PFSK-1 (cell line): ENCODE results near the gene RALGDS.

Source experiments
- FOXP2 ChIP-seq: optimal IDR thresholded peaks from 2 replicates; pipeline ENCODE3; 2011; ENCODE audit warnings: borderline replicate concordance, control low read depth, inconsistent platforms; ENCODE audit not compliant: insufficient read depth; ENCODE audit errors: extremely low read length, extremely low read depth
- POLR2AphosphoS5 ChIP-seq: IDR thresholded peaks from 2 replicates; pipeline ENCODE4 v1.6.1; 2012; ENCODE audit warnings: low read depth, mild to moderate bottlenecking, control low read depth, low read length, moderate library complexity
- SIN3A ChIP-seq: IDR thresholded peaks from 2 replicates; pipeline ENCODE4 v1.6.1; 2012; ENCODE audit warnings: mild to moderate bottlenecking, low read length, moderate library complexity, borderline replicate concordance; ENCODE audit not compliant: insufficient read depth
- TAF1 ChIP-seq: IDR thresholded peaks from 2 replicates; pipeline ENCODE4 v1.6.1; 2012; ENCODE audit warnings: low read length, control low read depth, borderline replicate concordance; ENCODE audit not compliant: insufficient read depth
- TF ChIP-seq, protein P1 (sequence below), 2 experiments: IDR thresholded peaks; 2 replicates each; pipeline versions ENCODE4 v1.6.1 to v1.8.0; 2011 to 2012; ENCODE audit warnings: low read depth in 2 of 2, low read length in 2 of 2, control low read depth in 1 of 2, inconsistent platforms in 1 of 2, mild to moderate bottlenecking in 1 of 2, moderate library complexity in 1 of 2; ENCODE audit not compliant: insufficient read depth in 1 of 2

RALGDS gene

GRCh38 chr9:133075925-133076630, 45.0 kb downstream of the RALGDS start:
- no peak for TF ChIP-seq SIN3A
- TF ChIP-seq, protein P1, sequence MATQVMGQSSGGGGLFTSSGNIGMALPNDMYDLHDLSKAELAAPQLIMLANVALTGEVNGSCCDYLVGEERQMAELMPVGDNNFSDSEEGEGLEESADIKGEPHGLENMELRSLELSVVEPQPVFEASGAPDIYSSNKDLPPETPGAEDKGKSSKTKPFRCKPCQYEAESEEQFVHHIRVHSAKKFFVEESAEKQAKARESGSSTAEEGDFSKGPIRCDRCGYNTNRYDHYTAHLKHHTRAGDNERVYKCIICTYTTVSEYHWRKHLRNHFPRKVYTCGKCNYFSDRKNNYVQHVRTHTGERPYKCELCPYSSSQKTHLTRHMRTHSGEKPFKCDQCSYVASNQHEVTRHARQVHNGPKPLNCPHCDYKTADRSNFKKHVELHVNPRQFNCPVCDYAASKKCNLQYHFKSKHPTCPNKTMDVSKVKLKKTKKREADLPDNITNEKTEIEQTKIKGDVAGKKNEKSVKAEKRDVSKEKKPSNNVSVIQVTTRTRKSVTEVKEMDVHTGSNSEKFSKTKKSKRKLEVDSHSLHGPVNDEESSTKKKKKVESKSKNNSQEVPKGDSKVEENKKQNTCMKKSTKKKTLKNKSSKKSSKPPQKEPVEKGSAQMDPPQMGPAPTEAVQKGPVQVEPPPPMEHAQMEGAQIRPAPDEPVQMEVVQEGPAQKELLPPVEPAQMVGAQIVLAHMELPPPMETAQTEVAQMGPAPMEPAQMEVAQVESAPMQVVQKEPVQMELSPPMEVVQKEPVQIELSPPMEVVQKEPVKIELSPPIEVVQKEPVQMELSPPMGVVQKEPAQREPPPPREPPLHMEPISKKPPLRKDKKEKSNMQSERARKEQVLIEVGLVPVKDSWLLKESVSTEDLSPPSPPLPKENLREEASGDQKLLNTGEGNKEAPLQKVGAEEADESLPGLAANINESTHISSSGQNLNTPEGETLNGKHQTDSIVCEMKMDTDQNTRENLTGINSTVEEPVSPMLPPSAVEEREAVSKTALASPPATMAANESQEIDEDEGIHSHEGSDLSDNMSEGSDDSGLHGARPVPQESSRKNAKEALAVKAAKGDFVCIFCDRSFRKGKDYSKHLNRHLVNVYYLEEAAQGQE (IDR thresholded peaks at IDR 0.05; ENCODE audit: insufficient read depth in 1 of 2, low read depth in 2 of 2, low read length in 2 of 2): no peak
- no peak for TF ChIP-seq FOXP2
- TF ChIP-seq POLR2AphosphoS5: no peak
- no peak for TF ChIP-seq TAF1

DNA sequence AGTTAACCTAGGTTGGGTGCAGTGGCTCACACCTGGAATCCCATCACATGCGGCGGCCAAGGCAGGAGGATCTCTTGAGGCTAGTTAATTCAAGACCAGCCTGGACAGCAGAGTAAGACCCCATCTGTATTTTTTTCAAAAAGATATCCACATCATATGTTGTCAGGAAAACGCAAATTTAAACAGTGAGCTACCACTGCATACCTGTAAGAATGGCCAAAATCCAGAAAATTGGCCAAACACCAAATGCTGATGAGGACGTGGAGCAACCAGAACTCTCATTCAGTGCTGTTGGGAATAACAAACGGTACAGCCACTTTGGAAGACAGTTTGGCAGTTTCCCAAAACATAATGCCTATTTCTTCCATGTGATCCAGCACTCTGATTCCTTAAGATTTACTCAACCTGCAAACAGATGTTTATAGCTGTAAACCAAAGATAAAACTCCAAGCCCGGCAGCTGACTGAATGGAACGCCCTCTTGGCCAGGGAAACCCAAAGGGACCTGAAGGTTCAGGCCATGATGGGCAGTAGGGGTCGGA, 46.9 kb downstream of the RALGDS start:
- no peak for TF ChIP-seq SIN3A
- no peak for TF ChIP-seq FOXP2
- TF ChIP-seq, protein P1 (IDR thresholded peaks at IDR 0.05; ENCODE audit: insufficient read depth in 1 of 2, low read depth in 2 of 2, low read length in 2 of 2): no peak
- TF ChIP-seq POLR2AphosphoS5: no peak
- no peak for TF ChIP-seq TAF1

GRCh38 chr9:133073086-133074014, 47.7 kb downstream of the RALGDS start:
- TF ChIP-seq, protein P1 (IDR thresholded peaks at IDR 0.05; ENCODE audit: insufficient read depth in 1 of 2, low read depth in 2 of 2, low read length in 2 of 2): no peak
- no peak for TF ChIP-seq SIN3A
- TF ChIP-seq TAF1: no peak
- TF ChIP-seq POLR2AphosphoS5: no peak

DNA sequence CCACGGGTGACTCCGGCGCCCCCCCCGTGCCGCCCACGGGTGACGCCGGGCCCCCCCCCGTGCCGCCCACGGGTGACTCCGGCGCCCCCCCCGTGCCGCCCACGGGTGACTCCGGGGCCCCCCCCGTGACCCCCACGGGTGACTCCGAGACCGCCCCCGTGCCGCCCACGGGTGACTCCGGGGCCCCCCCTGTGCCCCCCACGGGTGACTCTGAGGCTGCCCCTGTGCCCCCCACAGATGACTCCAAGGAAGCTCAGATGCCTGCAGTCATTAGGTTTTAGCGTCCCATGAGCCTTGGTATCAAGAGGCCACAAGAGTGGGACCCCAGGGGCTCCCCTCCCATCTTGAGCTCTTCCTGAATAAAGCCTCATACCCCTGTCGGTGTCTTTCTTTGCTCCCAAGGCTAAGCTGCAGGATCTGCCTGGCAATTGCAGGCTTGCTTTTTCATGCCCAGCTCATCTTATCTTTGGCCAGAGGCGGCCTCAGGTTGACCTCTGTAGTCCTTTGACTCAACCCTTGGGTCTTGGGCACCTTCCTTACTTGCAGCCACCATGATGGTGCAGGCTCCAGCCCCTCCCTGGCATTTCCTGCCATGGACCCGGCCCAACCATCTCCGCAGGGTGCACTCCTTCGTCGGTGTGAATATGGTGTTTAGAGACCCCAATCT, 49.4 kb downstream of the RALGDS start:
- TF ChIP-seq SIN3A (no peak), FOXP2 (no peak), TAF1 (no peak), POLR2AphosphoS5 (no peak)
- TF ChIP-seq, protein P1 (IDR thresholded peaks at IDR 0.05; ENCODE audit: insufficient read depth in 1 of 2, low read depth in 2 of 2, low read length in 2 of 2): no peak
